Skeletal muscle tissue (tissue), 4 donors: ENCODE measurements around the gene GOLT1A. TPM values are rescaled to one million over a fixed set of nuclear protein-coding genes. Genes with fewer than 3 reads are reported as not detected.

Experiments
- H3K27ac ChIP-seq: one replicate; pipeline ENCODE4 v1.7.0; 2013; ENCODE audit warnings: mild to moderate bottlenecking, low read depth, low read length, inconsistent platforms
- H3K27me3 ChIP-seq, 3 donors: one replicate each; pipeline ENCODE4 v1.7.0; 2013; ENCODE audit warnings: low read length in 3 of 3; ENCODE audit not compliant: control insufficient read depth in 3 of 3, insufficient read depth in 3 of 3
- H3K36me3 ChIP-seq, 3 donors: one replicate each; pipeline ENCODE4 v1.7.0; 2013; ENCODE audit warnings: low read length in 3 of 3; ENCODE audit not compliant: control insufficient read depth in 3 of 3, insufficient read depth in 3 of 3
- H3K4me1 ChIP-seq, 3 donors: one replicate each; pipeline ENCODE4 v1.7.0; 2013; ENCODE audit warnings: low read length in 3 of 3, mild to moderate bottlenecking in 3 of 3; ENCODE audit not compliant: control insufficient read depth in 3 of 3, insufficient read depth in 3 of 3
- H3K4me3 ChIP-seq, 3 donors: one replicate each; pipeline ENCODE4 v1.7.0; 2013; ENCODE audit warnings: low read length in 3 of 3
- H3K9ac ChIP-seq, 3 donors: one replicate each; pipeline ENCODE4 v1.7.0; 2013; ENCODE audit warnings: low read length in 3 of 3, mild to moderate bottlenecking in 3 of 3, moderate library complexity in 2 of 3, low read depth in 1 of 3
- H3K9me3 ChIP-seq, 3 donors: one replicate each; pipeline ENCODE4 v1.7.0; 2013; ENCODE audit warnings: low read length in 3 of 3; ENCODE audit not compliant: control insufficient read depth in 3 of 3
- total RNA-seq: library from RNA; depleted of rRNA; stranded (reverse); fragments of >200 nt; gene quantifications from one replicate; pipeline ENCODE4 v1.2.3, GENCODE V29; 2014
- donor health status: Osteomylitis.

Gene GOLT1A
- total RNA-seq, 1 donor from 2014 or later, result not detected

DNA sequence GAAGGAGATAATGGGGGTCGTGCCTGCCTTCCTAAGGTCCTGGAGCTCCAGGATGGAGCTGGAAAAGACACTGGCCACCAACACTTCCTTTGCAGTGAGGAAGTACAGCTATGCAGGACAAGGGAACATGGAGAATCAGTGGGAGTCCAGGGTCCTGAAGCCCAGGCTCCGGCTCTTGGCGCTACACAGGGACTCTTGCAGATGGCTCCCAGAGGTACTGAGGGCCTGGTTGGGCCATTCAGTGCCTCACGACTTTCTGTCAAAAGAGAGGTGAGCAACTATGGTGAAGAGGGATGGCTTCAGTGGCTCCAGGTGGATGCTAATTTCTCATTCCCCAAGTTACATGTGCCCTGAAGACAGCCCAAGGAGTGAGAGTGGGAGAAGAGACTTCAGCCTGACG, 60.1 kb downstream of the GOLT1A start:
- Histone ChIP-seq H3K9me3 (no peaks in the 10 kb centered on the region), H3K4me1 (peaks cover 5 to 16% (median 8%) of the 10 kb centered on the region in 3 donors)

DNA sequence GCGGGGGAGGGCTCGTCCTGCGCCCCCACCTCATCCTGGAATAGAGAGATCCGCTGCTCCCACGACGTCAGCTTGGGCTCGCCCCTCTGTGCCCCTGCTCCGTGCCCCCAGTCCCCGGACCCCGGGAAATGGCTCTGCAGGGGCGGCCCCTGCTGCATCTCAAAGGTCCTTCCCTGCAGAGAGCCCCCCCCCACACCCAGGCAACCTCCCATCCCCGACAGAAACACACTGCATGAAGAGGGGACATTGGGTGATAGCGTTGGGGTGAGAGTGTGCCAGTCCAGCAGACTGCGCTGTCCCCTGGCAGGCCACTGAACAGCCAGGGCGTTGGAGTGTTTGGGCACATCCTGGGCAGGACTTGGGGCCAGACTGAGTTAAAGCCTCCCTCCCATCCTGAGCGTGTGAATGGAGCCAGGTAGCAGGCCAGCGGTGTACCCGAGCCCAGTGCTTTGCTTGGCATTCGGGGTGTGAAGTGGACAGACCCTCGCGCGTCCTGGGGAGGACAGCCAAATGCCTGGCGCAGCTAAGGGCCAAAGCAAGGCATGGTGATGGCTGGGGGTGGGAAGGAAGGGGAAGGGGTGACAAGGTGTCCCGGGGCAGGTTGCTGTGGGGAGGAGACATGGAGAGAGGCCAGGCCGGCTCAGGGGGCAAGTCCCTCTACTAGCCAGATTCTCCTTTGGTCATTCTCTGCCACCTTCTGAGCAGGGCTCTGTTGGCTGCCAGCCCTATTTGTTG, 61.3 kb downstream of the GOLT1A start:
- Histone ChIP-seq H3K27me3 (peaks cover 18 to 41% (median 25%) of the 10 kb centered on the region in 3 donors), H3K9ac (peak overlapping the region; percentile 5 to 47 (median 12)), H3K4me3 (peak overlapping the region; percentile 30 to 52 (median 46)), H3K9me3 (no peaks in the 10 kb centered on the region), H3K4me1 (peaks cover 5 to 18% (median 8%) of the 10 kb centered on the region in 3 donors), H3K27ac (no peak overlapping the region), H3K36me3 (no peaks in the 10 kb centered on the region)

More for the DNA sequence above, 60.1 kb downstream of the GOLT1A start:
- Histone ChIP-seq H3K36me3 (no peaks in the 10 kb centered on the region), H3K9ac (no peak overlapping the region), H3K4me3 (no peak overlapping the region), H3K27ac (no peak overlapping the region), H3K27me3 (peaks cover 18 to 39% (median 25%) of the 10 kb centered on the region in 3 donors)

DNA sequence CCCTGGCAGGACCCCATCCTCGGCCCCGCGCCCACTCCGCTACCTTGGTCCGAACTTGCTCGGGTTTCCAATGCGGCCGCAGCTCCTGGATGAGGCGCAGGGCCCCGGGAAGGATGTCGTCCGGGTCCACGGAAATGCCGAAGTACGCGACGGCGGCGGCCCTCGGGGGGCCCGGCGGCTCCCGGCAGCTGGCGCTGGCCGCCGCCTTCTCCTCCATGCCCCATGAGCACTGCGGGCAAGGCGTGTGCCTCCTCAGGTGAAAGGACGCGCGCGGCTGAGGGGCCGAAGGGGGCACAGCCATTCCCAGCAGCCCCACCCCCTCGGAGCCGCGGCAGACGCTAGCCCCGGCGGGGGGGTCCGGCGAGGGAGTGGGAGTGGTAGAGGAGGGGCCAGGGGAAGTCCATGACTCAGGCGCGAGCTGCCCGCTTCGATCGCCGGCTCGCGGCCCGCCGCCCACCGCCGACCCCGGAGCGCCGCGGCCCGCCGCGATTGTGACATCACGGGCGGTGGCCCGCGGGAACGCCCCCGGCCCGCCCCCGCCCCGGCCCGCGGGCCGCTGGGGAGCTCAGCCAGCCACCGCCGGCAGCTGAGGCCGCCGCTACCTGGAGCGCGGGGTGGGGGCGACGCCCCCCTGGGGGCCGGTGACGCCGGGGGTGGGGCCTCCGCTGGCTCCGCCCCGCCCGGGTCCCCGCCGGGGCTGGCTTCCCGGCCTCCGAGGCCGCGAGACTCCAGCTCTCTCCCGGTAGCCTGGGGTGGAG, 62.1 kb downstream of the GOLT1A start, which contains the start of gene ETNK2:
Gene ETNK2 (minus strand): TSS at position 493 of the 758 bp plus-strand sequence. CDS start 192 bp downstream, at position 301.
- H3K27ac ChIP-seq, result no peak within 1 kb of the TSS
- H3K36me3 ChIP-seq, result no peaks in the 10 kb centered on the region
- peak within 1 kb of the TSS; percentile 30 to 60 (median 54) for H3K4me3 ChIP-seq
- H3K4me1 ChIP-seq, result peaks cover 5 to 18% (median 8%) of the 10 kb centered on the region in 3 donors
- H3K9me3 ChIP-seq, result no peaks in the 10 kb centered on the region
- peak within 1 kb of the TSS; percentile 5 to 60 (median 40) for H3K9ac ChIP-seq
- peaks cover 15 to 36% (median 25%) of the 10 kb centered on the region in 3 donors for H3K27me3 ChIP-seq

DNA sequence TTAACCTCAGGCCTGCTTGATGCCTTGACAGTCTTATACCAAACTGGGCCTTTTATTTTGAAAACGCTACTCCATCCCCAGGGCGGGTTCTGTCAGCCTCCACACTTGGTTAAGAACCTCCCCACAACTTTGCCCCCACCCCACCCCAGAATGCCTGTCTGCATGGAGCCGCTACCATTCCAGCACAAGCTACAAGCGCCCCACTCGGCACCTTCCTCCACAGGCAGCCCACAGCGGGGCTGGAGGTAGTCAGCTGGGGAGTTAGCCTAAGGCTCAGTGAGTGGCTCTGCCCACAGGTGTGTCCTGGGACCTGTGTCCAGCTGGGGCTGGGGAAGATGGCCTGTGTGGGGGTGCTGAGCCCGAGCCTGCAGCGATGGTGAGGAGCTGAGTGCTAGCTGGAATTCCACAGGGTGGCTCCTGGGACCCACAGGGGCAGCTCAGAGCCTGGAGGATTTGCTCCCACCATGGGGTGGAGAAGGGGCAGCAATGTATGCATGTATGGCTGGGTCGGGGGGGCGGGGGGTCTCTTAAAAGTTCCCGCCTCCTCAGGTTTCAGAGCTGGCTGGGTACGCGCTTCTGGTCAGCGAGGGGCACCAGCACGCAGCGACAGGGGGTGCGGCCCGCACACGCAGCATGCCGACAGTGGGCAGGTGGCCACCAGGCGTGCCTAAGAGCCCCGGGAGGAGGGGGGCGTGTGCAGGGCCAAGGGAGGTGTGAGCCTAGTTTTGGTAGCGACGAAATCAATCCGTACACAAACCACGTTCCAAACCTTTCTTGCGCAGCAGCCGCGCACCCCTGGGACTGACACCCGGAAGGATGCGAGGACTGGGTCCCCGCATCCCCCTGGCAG, 62.9 kb downstream of the GOLT1A start:
- Histone ChIP-seq H3K9ac (peak overlapping the region in 2 of 3 donors; percentile 40 to 60), H3K27me3 (peaks cover 15 to 34% (median 25%) of the 10 kb centered on the region in 3 donors), H3K4me3 (peak overlapping the region; percentile 30 to 60 (median 54)), H3K36me3 (no peaks in the 10 kb centered on the region), H3K4me1 (peaks cover 5 to 18% (median 8%) of the 10 kb centered on the region in 3 donors), H3K9me3 (no peaks in the 10 kb centered on the region), H3K27ac (no peak overlapping the region)

DNA sequence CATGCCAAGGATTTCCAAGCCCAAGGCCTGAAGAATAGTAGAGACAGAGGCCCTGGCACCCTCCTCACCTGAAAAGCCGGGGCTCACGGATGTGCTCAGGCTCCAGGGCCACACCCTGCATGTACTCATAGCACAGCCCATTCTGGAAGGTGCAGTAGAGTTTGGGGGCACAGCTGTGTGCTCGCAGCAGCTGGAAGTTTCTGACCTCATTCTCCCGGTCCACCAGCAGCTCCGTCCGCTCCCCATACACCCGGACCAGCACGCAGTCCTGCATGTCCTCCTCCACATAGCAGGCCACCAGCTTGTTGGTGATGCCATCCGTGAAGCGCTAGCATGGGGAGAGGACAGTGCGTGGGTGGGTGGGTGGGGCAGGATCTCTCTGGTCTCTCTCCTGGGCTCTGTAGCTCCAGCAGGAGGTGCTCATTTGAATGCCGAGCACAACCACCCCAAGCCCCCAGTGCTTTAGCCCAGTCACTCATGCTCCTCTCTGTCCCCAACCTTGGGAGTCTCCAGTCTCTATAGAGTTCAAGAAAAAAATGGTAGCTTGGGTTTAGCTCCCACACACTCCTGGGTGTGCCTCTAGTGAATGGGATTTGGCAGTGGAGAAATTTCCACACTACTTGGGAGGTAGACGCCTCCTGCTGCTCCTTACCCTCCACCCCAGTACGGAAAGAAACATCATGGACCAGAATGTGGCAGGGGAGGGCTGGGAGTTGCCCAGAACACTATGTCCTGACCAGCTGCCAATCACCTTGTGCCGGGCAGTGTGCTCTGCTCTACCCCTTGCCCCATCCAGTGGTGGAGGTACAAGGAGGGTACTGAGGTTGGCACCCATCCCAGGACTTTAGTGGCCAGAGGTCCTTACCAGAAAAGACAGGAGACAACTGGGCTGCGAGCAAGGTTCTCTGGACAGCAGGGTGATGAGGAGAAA, 63.9 kb downstream of the GOLT1A start:
- H3K9me3 ChIP-seq, result no peaks in the 10 kb centered on the region
- no peak overlapping the region for H3K4me3 ChIP-seq
- no peaks in the 10 kb centered on the region for H3K36me3 ChIP-seq
- no peak overlapping the region for H3K9ac ChIP-seq
- no peak overlapping the region for H3K27ac ChIP-seq
- peaks cover 5 to 18% (median 8%) of the 10 kb centered on the region in 3 donors for H3K4me1 ChIP-seq
- peaks cover 8 to 31% (median 22%) of the 10 kb centered on the region in 3 donors for H3K27me3 ChIP-seq

DNA sequence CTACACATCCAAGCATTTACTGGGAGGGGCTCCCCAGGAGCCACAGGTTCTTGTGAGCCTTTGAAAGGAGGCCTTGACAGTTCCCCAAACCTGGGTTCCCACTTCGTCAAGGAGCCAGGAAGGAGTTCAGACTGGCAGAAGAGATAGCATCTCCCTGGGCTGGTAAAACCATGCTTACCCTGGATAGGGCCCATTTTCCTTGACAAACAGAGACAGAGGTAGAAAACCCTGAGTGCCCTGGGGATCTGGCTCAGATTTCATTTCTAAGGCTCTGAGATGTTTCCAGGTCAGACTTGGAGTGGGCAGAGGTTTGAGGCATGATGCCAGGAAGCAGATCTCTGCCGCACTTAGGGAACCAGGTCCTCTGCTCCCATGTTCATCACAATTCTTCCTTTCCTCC, 64.7 kb downstream of the GOLT1A start:
- H3K27ac ChIP-seq, result no peak overlapping the region
- H3K9me3 ChIP-seq, result no peaks in the 10 kb centered on the region
- peaks cover 8 to 26% (median 15%) of the 10 kb centered on the region in 3 donors for H3K27me3 ChIP-seq
- no peak overlapping the region for H3K9ac ChIP-seq
- no peak overlapping the region for H3K4me3 ChIP-seq
- no peaks in the 10 kb centered on the region for H3K36me3 ChIP-seq
- peaks cover 5 to 18% (median 8%) of the 10 kb centered on the region in 3 donors for H3K4me1 ChIP-seq

Other genes with a start within 250 kb of the GOLT1A start
- gene SOX13, start 140.9 kb downstream of the GOLT1A start, total RNA-seq, result 4.7 TPM
- 6.8 TPM for gene ETNK2, start 61.9 kb downstream of the GOLT1A start, total RNA-seq
- gene REN, start 47.7 kb downstream of the GOLT1A start, total RNA-seq, result not detected
- gene KISS1, start 17.5 kb downstream of the GOLT1A start, total RNA-seq, result not detected
- 1.0 TPM for gene PLEKHA6, start 145.9 kb upstream of the GOLT1A start, total RNA-seq
- 30.3 TPM for gene PPP1R15B, start 197.8 kb upstream of the GOLT1A start, total RNA-seq